ENCODE data around the gene MICAL3. TPM values are rescaled to one million over a fixed set of nuclear protein-coding genes. Genes with fewer than 3 reads are reported as not detected.

MICAL3 gene
- total and polyA plus RNA-seq, 2 of the 8 experiments (the other 6 are each of a cell fraction or from before 2014, with no cell fraction given), result 8.3 to 41.8 TPM

GRCh38 chr22:17767233-17768065 lies 256.9 kb downstream of the MICAL3 start:
- CTCF ChIA-PET (ENCODE audit: partially characterized antibody), result interaction anchor here (0.8 to 2.9 kb wide), 3 partner anchors 16 to 25 kb away, joined by 3 to 11 read pairs (median 8); no protein-coding TSS in a partner anchor
- H2AK5ac ChIP-seq (ENCODE audit: low read depth, low read length), result no peak overlapping the region
- no peak for TF ChIP-seq CREB1 (IDR thresholded peaks at IDR 0.05)
- no peak for TF ChIP-seq ZNF274 (IDR thresholded peaks at IDR 0.05; ENCODE audit: borderline replicate concordance, extremely low read depth, low read length)
- no peak for TF ChIP-seq CEBPB (IDR thresholded peaks at IDR 0.05; ENCODE audit: low read depth, low read length)
- no peak for TF ChIP-seq SUZ12 (IDR thresholded peaks at IDR 0.05; ENCODE audit: low read length)
- no peak for TF ChIP-seq FOSL1 (IDR thresholded peaks at IDR 0.05; ENCODE audit: insufficient read depth, low read depth, low read length)
- no peak for TF ChIP-seq TAF1 (IDR thresholded peaks at IDR 0.05; ENCODE audit: low read depth, low read length)

More at GRCh38 chr22:17767233-17768065, 256.9 kb downstream of the MICAL3 start:
- H4K8ac ChIP-seq (ENCODE audit: extremely low read depth, insufficient read depth, low read length), result no peak overlapping the region
- H4K5ac ChIP-seq (ENCODE audit: insufficient read length, low read depth, low read length), result no peak overlapping the region
- no peaks in the 10 kb centered on the region for H3K23me2 ChIP-seq (ENCODE audit: low read depth, low read length)
- no peak overlapping the region for H2BK120ac ChIP-seq (replicated peaks; ENCODE audit: low read depth, low read length)
- H2BK12ac ChIP-seq (ENCODE audit: low read depth, low read length), result no peak overlapping the region
- FAIRE-seq, result no peak
- POLR2A ChIA-PET (ENCODE audit: partially characterized antibody), result interaction anchor here (0.8 to 1.5 kb wide), 4 partner anchors 15 to 306 kb away, joined by 3 to 4 read pairs (median 3); no protein-coding TSS in a partner anchor
- no peaks in the 10 kb centered on the region for H3K36me3 ChIP-seq (ENCODE audit: control insufficient read depth in 2 of 4, insufficient read depth in 4 of 4, low read length in 3 of 4)
- H3K9me3 ChIP-seq (ENCODE audit: insufficient read depth in 2 of 2, low read depth in 1 of 2, low read length in 1 of 2), result no peaks in the 10 kb centered on the region
- no peak overlapping the region for H3K4me2 ChIP-seq (ENCODE audit: insufficient read depth in 1 of 2, low read depth in 2 of 2, low read length in 2 of 2)
- no peak overlapping the region for H3K23ac ChIP-seq (ENCODE audit: insufficient read length)
- no peak overlapping the region for H3K56ac ChIP-seq (replicated peaks; ENCODE audit: insufficient read length, low read depth, low read length)
- no peak overlapping the region for H2AFZ ChIP-seq (ENCODE audit: low read length)
- no peak overlapping the region for H3K4me3 ChIP-seq (ENCODE audit: extremely low read depth in 1 of 4, insufficient read depth in 2 of 4, low read depth in 3 of 4, low read length in 4 of 4)
- H3K27me3 ChIP-seq (replicated peaks in 1 of 4; ENCODE audit: control insufficient read depth in 3 of 4, extremely low read depth in 1 of 4, insufficient read depth in 3 of 4, low read length in 3 of 4), result no peaks in the 10 kb centered on the region
- no peak overlapping the region for H4K91ac ChIP-seq (replicated peaks; ENCODE audit: insufficient read length, low read length)
- no peak overlapping the region for H3K4ac ChIP-seq (replicated peaks; ENCODE audit: insufficient read length, low read depth, low read length)
- H3K14ac ChIP-seq (ENCODE audit: insufficient read length), result no peak overlapping the region
- H4K20me1 ChIP-seq (replicated peaks in 1 of 2; ENCODE audit: control insufficient read depth in 1 of 2, insufficient read depth in 2 of 2, low read length in 2 of 2), result peaks cover 2 to 11% of the 10 kb centered on the region in 2 experiments
- no peak overlapping the region for H3K18ac ChIP-seq (ENCODE audit: extremely low read depth, low read length)
- no peak overlapping the region for H3K27ac ChIP-seq (ENCODE audit: low read depth, low read length)
- H2BK15ac ChIP-seq (ENCODE audit: low read length), result no peak overlapping the region
- no peak for DNase-seq (ENCODE audit: low read depth in 1 of 2, low spot score in 2 of 2)
- no peak overlapping the region for H3K9ac ChIP-seq (replicated peaks in 1 of 4; ENCODE audit: extremely low read depth in 1 of 4, low read depth in 3 of 4, low read length in 3 of 4)
- H3K79me1 ChIP-seq (ENCODE audit: low read depth, low read length), result peaks cover 8% of the 10 kb centered on the region
- H2BK5ac ChIP-seq (ENCODE audit: low read depth, low read length), result no peak overlapping the region
- H3K4me1 ChIP-seq (replicated peaks in 1 of 4; ENCODE audit: control insufficient read depth in 3 of 4, insufficient read depth in 4 of 4, low read length in 3 of 4), result peaks cover 2 to 6% (median 2%) of the 10 kb centered on the region in 4 experiments; a peak in 4 of 7 replicates
- no peak overlapping the region for H2BK20ac ChIP-seq (ENCODE audit: low read length)
- WGBS, 2 experiments (ENCODE audit: extremely low coverage in 1 of 2, insufficient coverage in 1 of 2, insufficient read length in 1 of 2, insufficient replicate concordance in 2 of 2, low coverage in 1 of 2, low lambda C conversion rate in 2 of 2, missing lambda C conversion rate in 1 of 2), result 92% methylated on average over 14 of the region's 14 CpGs; no CpG with 5 or more reads in 1 of the 2 experiments
- H3K79me2 ChIP-seq (ENCODE audit: control insufficient read depth in 1 of 2, insufficient read depth in 2 of 2, low read length in 2 of 2), result peaks cover 0 to 51% of the 10 kb centered on the region in 2 experiments; a peak in 2 of 4 replicates
